HepG2 (cell line): ENCODE measurements around the gene NUDT8. TPM values are rescaled to one million over a fixed set of nuclear protein-coding genes. Genes with fewer than 3 reads are reported as not detected.
A peak's percentile ranks its signal among the peaks of the same experiment; 100 is the strongest.

Experiments used
- AGO2 ChIP-seq: fragments of 200-400 bp; formaldehyde crosslinking; optimal IDR thresholded peaks from 2 replicates; pipeline ENCODE3; 2017; ENCODE audit warnings: mild to moderate bottlenecking, low read depth, low read length, moderate library complexity
- ARNT ChIP-seq: fragments of 450-650 bp; IDR thresholded peaks from 2 replicates; pipeline ENCODE4 v1.6.1; 2017
- GATA4 ChIP-seq: sonication (generic); IDR thresholded peaks from 2 replicates; pipeline ENCODE4 v1.6.1; 2016; ENCODE audit warnings: antibody characterized with exemption, low read depth, borderline replicate concordance
- IKZF4 ChIP-seq: sonication (generic); formaldehyde crosslinking; IDR thresholded peaks from 2 replicates; pipeline ENCODE4 v1.5.1; 2020; ENCODE audit warnings: borderline replicate concordance, mild to moderate bottlenecking, low read depth, missing genetic modification reagents; ENCODE audit errors: not compliant biosample characterization
- JUN ChIP-seq: sonication (generic); formaldehyde crosslinking; IDR thresholded peaks from 2 replicates; pipeline ENCODE4 v1.4.0; 2020; ENCODE audit warnings: mild to moderate bottlenecking, missing genetic modification reagents
- NONO ChIP-seq, 2 experiments: fragments of 450-650 bp in 1 of 2; sonication (generic) in 1 of 2; formaldehyde crosslinking in 1 of 2; IDR thresholded peaks in 1 of 2; conservative IDR thresholded peaks in 1 of 2; 2 replicates each; pipeline versions ENCODE4 v1.6.1 to v1.8.0; 2017 to 2022; ENCODE audit warnings: mild to moderate bottlenecking in 1 of 2, missing genetic modification reagents in 1 of 2, moderate library complexity in 1 of 2
- SP1 ChIP-seq, 2 experiments: fragments of 450-650 bp in 1 of 2; sonication (generic) in 1 of 2; formaldehyde crosslinking in 1 of 2; IDR thresholded peaks; 2 replicates each; pipeline versions ENCODE4 v1.4.0 to v1.6.1; 2016 to 2020; ENCODE audit warnings: missing genetic modification reagents in 1 of 2
- WIZ ChIP-seq: sonication (generic); formaldehyde crosslinking; IDR thresholded peaks from 2 replicates; pipeline ENCODE4 v1.5.1; 2020; ENCODE audit warnings: mild to moderate bottlenecking, missing genetic modification reagents
- YEATS2 ChIP-seq: sonication (generic); formaldehyde crosslinking; IDR thresholded peaks from 2 replicates; pipeline ENCODE4 v1.4.0; 2020; ENCODE audit warnings: missing genetic modification reagents, borderline replicate concordance
- ZBTB38 ChIP-seq: sonication (generic); formaldehyde crosslinking; IDR thresholded peaks from 2 replicates; pipeline ENCODE4 v1.5.1; 2020; ENCODE audit warnings: mild to moderate bottlenecking, missing genetic modification reagents
- ZNF121 ChIP-seq: sonication (generic); formaldehyde crosslinking; IDR thresholded peaks from 2 replicates; pipeline ENCODE4 v1.5.0; 2020; ENCODE audit warnings: mild to moderate bottlenecking, missing genetic modification reagents
- ZNF441 ChIP-seq: sonication (generic); formaldehyde crosslinking; IDR thresholded peaks from 2 replicates; pipeline ENCODE4 v1.7.0; 2021; ENCODE audit warnings: missing genetic modification reagents, borderline replicate concordance
- ZNF570 ChIP-seq: sonication (generic); formaldehyde crosslinking; IDR thresholded peaks from 2 replicates; pipeline ENCODE4 v1.4.0; 2020; ENCODE audit warnings: mild to moderate bottlenecking, missing genetic modification reagents, borderline replicate concordance
- ZNF644 ChIP-seq: IDR thresholded peaks from 2 replicates; pipeline ENCODE4 v1.6.1; 2016; ENCODE audit warnings: low read depth
- ZNF703 ChIP-seq: sonication (generic); formaldehyde crosslinking; IDR thresholded peaks from 2 replicates; pipeline ENCODE4 v1.5.1; 2020; ENCODE audit warnings: missing genetic modification reagents, mild to moderate bottlenecking, moderate library complexity, borderline replicate concordance
- polyA plus RNA-seq, 8 experiments: library from polyadenylated mRNA; depleted of rRNA in 3 of 8; stranded (reverse) in 7 of 8; unstranded in 1 of 8; fragments of >200 nt; fragmentation: Illumina TruSeq in 4 of 8; extraction: Trizol in 4 of 8; gene quantifications; 2 replicates each; pipeline versions ENCODE4 v1.2.1 to v1.2.3, GENCODE V29; 2011 to 2016; ENCODE audit warnings: low read depth in 4 of 8, missing spikeins in 1 of 8, mixed read lengths in 1 of 8; ENCODE audit not compliant: insufficient read depth in 1 of 8
- total RNA-seq, 5 experiments: library from RNA; depleted of rRNA; stranded (reverse); fragments of >200 nt; fragmentation: Illumina TruSeq; extraction: Trizol; gene quantifications; 2 replicates each; pipeline ENCODE4 v1.2.3, GENCODE V29; 2016; ENCODE audit warnings: low read depth in 1 of 5
- TF ChIP-seq, protein P1 (sequence below): sonication (generic); formaldehyde crosslinking; IDR thresholded peaks from 2 replicates; pipeline ENCODE4 v1.4.0; 2020; ENCODE audit warnings: missing genetic modification reagents, mild to moderate bottlenecking, borderline replicate concordance
- TF ChIP-seq, protein P2 (sequence below): sonication (generic); formaldehyde crosslinking; IDR thresholded peaks from 2 replicates; pipeline ENCODE4 v1.4.0; 2020; ENCODE audit warnings: missing genetic modification reagents; ENCODE audit errors: not compliant biosample characterization
- TF ChIP-seq, protein P3 (sequence below): conservative IDR thresholded peaks from 2 replicates; pipeline ENCODE4 v1.6.1; 2018; ENCODE audit warnings: missing genetic modification reagents
- TF ChIP-seq, protein P4 (sequence below): sonication (generic); formaldehyde crosslinking; IDR thresholded peaks from 2 replicates; pipeline ENCODE4 v1.5.1; 2020; ENCODE audit warnings: missing genetic modification reagents, mild to moderate bottlenecking, borderline replicate concordance
- TF ChIP-seq, protein P5 (sequence below): fragments of 450-650 bp; IDR thresholded peaks from 2 replicates; pipeline ENCODE4 v1.6.1; 2017; ENCODE audit warnings: mild to moderate bottlenecking

Gene NUDT8
- total and polyA plus RNA-seq, 2 of the 13 experiments (the other 11 are each of a cell fraction or from before 2014, with no cell fraction given): 6.7 to 25.8 TPM

DNA sequence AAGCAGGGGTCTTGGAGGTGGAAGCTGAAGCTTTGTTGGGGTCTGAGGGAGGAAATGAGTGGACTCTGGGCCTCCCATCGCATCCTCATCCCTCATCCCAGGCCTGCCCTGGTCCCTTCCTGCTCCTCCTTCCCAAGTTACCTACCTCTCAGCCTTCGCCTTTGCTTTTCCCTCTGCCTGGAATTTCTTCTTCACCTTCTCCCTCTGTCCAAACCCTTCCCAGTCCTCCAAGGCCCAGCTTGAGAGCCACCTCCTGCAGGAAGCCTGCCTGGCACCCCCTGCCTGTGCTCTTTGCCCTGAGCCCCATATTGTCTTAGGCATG lies 2.1 kb upstream of the NUDT8 start (continued):
- TF ChIP-seq, protein P1, sequence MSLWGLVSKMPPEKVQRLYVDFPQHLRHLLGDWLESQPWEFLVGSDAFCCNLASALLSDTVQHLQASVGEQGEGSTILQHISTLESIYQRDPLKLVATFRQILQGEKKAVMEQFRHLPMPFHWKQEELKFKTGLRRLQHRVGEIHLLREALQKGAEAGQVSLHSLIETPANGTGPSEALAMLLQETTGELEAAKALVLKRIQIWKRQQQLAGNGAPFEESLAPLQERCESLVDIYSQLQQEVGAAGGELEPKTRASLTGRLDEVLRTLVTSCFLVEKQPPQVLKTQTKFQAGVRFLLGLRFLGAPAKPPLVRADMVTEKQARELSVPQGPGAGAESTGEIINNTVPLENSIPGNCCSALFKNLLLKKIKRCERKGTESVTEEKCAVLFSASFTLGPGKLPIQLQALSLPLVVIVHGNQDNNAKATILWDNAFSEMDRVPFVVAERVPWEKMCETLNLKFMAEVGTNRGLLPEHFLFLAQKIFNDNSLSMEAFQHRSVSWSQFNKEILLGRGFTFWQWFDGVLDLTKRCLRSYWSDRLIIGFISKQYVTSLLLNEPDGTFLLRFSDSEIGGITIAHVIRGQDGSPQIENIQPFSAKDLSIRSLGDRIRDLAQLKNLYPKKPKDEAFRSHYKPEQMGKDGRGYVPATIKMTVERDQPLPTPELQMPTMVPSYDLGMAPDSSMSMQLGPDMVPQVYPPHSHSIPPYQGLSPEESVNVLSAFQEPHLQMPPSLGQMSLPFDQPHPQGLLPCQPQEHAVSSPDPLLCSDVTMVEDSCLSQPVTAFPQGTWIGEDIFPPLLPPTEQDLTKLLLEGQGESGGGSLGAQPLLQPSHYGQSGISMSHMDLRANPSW (CRISPR knock-in tag): no peak
- TF ChIP-seq ZNF644 (CRISPR knock-in tag) (no peak), ARNT (no peak), ZBTB38 (CRISPR knock-in tag) (0 out of 2 replicates have a peak, but pooled peaks have one; percentile 15), GATA4 (no peak), IKZF4 (no peak), ZNF121 (CRISPR knock-in tag) (no peak), ZNF441 (CRISPR knock-in tag) (no peak), ZNF570 (no peak), AGO2 (no peak), JUN (CRISPR knock-in tag) (no peak), NONO (IDR thresholded peaks at IDR 0.05) (no peak), NONO (CRISPR knock-in tag; conservative IDR thresholded peaks at IDR 0.05) (peak; percentile 51; the same call in 1 of the 2 replicates), YEATS2 (CRISPR knock-in tag) (no peak), ZNF703 (CRISPR knock-in tag) (no peak), SP1 (IDR thresholded peaks at IDR 0.05) (no peak), SP1 (CRISPR knock-in tag; IDR thresholded peaks at IDR 0.05) (no peak), WIZ (CRISPR knock-in tag) (no peak)
- TF ChIP-seq, protein P2, sequence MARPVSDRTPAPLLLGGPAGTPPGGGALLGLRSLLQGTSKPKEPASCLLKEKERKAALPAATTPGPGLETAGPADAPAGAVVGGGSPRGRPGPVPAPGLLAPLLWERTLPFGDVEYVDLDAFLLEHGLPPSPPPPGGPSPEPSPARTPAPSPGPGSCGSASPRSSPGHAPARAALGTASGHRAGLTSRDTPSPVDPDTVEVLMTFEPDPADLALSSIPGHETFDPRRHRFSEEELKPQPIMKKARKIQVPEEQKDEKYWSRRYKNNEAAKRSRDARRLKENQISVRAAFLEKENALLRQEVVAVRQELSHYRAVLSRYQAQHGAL (CRISPR knock-in tag): no peak
- TF ChIP-seq, protein P3, sequence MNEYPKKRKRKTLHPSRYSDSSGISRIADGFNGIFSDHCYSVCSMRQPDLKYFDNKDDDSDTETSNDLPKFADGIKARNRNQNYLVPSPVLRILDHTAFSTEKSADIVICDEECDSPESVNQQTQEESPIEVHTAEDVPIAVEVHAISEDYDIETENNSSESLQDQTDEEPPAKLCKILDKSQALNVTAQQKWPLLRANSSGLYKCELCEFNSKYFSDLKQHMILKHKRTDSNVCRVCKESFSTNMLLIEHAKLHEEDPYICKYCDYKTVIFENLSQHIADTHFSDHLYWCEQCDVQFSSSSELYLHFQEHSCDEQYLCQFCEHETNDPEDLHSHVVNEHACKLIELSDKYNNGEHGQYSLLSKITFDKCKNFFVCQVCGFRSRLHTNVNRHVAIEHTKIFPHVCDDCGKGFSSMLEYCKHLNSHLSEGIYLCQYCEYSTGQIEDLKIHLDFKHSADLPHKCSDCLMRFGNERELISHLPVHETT (CRISPR knock-in tag): no peak
- TF ChIP-seq, protein P4, sequence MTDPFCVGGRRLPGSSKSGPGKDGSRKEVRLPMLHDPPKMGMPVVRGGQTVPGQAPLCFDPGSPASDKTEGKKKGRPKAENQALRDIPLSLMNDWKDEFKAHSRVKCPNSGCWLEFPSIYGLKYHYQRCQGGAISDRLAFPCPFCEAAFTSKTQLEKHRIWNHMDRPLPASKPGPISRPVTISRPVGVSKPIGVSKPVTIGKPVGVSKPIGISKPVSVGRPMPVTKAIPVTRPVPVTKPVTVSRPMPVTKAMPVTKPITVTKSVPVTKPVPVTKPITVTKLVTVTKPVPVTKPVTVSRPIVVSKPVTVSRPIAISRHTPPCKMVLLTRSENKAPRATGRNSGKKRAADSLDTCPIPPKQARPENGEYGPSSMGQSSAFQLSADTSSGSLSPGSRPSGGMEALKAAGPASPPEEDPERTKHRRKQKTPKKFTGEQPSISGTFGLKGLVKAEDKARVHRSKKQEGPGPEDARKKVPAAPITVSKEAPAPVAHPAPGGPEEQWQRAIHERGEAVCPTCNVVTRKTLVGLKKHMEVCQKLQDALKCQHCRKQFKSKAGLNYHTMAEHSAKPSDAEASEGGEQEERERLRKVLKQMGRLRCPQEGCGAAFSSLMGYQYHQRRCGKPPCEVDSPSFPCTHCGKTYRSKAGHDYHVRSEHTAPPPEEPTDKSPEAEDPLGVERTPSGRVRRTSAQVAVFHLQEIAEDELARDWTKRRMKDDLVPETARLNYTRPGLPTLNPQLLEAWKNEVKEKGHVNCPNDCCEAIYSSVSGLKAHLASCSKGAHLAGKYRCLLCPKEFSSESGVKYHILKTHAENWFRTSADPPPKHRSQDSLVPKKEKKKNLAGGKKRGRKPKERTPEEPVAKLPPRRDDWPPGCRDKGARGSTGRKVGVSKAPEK (CRISPR knock-in tag): no peak
- TF ChIP-seq, protein P5, sequence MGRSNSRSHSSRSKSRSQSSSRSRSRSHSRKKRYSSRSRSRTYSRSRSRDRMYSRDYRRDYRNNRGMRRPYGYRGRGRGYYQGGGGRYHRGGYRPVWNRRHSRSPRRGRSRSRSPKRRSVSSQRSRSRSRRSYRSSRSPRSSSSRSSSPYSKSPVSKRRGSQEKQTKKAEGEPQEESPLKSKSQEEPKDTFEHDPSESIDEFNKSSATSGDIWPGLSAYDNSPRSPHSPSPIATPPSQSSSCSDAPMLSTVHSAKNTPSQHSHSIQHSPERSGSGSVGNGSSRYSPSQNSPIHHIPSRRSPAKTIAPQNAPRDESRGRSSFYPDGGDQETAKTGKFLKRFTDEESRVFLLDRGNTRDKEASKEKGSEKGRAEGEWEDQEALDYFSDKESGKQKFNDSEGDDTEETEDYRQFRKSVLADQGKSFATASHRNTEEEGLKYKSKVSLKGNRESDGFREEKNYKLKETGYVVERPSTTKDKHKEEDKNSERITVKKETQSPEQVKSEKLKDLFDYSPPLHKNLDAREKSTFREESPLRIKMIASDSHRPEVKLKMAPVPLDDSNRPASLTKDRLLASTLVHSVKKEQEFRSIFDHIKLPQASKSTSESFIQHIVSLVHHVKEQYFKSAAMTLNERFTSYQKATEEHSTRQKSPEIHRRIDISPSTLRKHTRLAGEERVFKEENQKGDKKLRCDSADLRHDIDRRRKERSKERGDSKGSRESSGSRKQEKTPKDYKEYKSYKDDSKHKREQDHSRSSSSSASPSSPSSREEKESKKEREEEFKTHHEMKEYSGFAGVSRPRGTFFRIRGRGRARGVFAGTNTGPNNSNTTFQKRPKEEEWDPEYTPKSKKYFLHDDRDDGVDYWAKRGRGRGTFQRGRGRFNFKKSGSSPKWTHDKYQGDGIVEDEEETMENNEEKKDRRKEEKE: no peak
